Measurements from ENCODE around the gene HRAS. TPM values are rescaled to one million over a fixed set of nuclear protein-coding genes. Genes with fewer than 3 reads are reported as not detected.

Gene HRAS
- total and polyA plus RNA-seq, 7 donors = 43.6 to 76.2 (median 56.3) TPM

- Histone ChIP-seq H3K36me3 (ENCODE audit: insufficient read depth in 1 of 2, low read depth in 1 of 2) (peaks cover 3 to 33% of the 10 kb centered on the region in 2 donors), H3K4me1 (peaks cover 30% of the 10 kb centered on the region), H3K27me3 (ENCODE audit: insufficient read depth in 3 of 3, low read length in 2 of 3) (no peaks in the 10 kb centered on the region), H3K4me3 (peak within 1 kb of the TSS; percentile 92), H3K27ac (peak within 1 kb of the TSS; percentile 100), H3K9me3 (no peaks in the 10 kb centered on the region)
- intact Hi-C loops (cut with DNase I) = loop anchor here (10.0 kb wide), 2 partner anchors 272 to 302 kb away; partner anchors contain the start of genes BET1L (in 1 of the 2), PSMD13 (in 1 of the 2), RIC8A (in 1 of the 2) and SIRT3 (in 1 of the 2)
- DNase-seq = peak; percentile 99 to 100
- no peak for TF ChIP-seq CTCF (IDR thresholded peaks at IDR 0.05)
- WGBS, 3 donors = 0 to 2% (median 1%) methylated on average over 38 to 93 of the region's 93 CpGs
- ATAC-seq = peak; percentile 86 to 89 (median 88)
These were observed 28.2 kb downstream of the HRAS start, which contains the start of gene RNH1 for GRCh38 chr11:506995-507726. TSS of gene RNH1 (minus strand) at chr11:507242. CDS start at chr11:502162, 5,080 bp downstream.

GRCh38 chr11:506238-506994 is 29.0 kb downstream of the HRAS start:
- ATAC-seq = peak; percentile 85 to 86 (median 86)
- 0 to 1% (median 1%) methylated on average over 41 to 71 of the region's 71 CpGs for WGBS, 3 donors
- Histone ChIP-seq H3K36me3 (ENCODE audit: insufficient read depth in 1 of 2, low read depth in 1 of 2) (peaks cover 3 to 37% of the 10 kb centered on the region in 2 donors), H3K27me3 (ENCODE audit: insufficient read depth in 3 of 3, low read length in 2 of 3) (no peaks in the 10 kb centered on the region), H3K4me3 (peak overlapping the region; percentile 92), H3K9me3 (no peaks in the 10 kb centered on the region), H3K4me1 (peaks cover 30% of the 10 kb centered on the region), H3K27ac (peak overlapping the region; percentile 100)
- DNase-seq = peak; percentile 99 to 100
- TF ChIP-seq CTCF (IDR thresholded peaks at IDR 0.05) = no peak
- intact Hi-C loops (cut with DNase I) = loop anchor here (10.0 kb wide), 2 partner anchors 272 to 302 kb away; partner anchors contain the start of genes BET1L (in 1 of the 2), PSMD13 (in 1 of the 2), RIC8A (in 1 of the 2) and SIRT3 (in 1 of the 2)

GRCh38 chr11:504994-505344 is 30.4 kb downstream of the HRAS start:
- intact Hi-C loops (cut with DNase I) = loop anchor here (5.0 to 10.0 kb wide), 4 partner anchors 38 to 300 kb away; partner anchors contain the start of genes BET1L (in 1 of the 2), PSMD13 (in 1 of the 2), PTDSS2 (in 1 of the 2) and RIC8A (in 1 of the 2)
- no peak for TF ChIP-seq CTCF (IDR thresholded peaks at IDR 0.05)
- Histone ChIP-seq H3K4me3 (peak overlapping the region; percentile 92), H3K9me3 (no peaks in the 10 kb centered on the region), H3K4me1 (peaks cover 30% of the 10 kb centered on the region), H3K36me3 (ENCODE audit: insufficient read depth in 1 of 2, low read depth in 1 of 2) (peaks cover 2 to 39% of the 10 kb centered on the region in 2 donors), H3K27me3 (ENCODE audit: insufficient read depth in 3 of 3, low read length in 2 of 3) (no peaks in the 10 kb centered on the region), H3K27ac (peak overlapping the region; percentile 100)
- no peak for ATAC-seq
- no peak for DNase-seq
- 62 to 65% (median 64%) methylated on average over 7 of the region's 7 CpGs for WGBS, 3 donors

- peaks cover 6 to 40% of the 10 kb centered on the region in 2 donors for H3K36me3 ChIP-seq (ENCODE audit: insufficient read depth in 1 of 2, low read depth in 1 of 2)
- no peaks in the 10 kb centered on the region for H3K27me3 ChIP-seq (ENCODE audit: insufficient read depth in 3 of 3, low read length in 2 of 3)
- TF ChIP-seq CTCF (IDR thresholded peaks at IDR 0.05) = no peak
- H3K27ac ChIP-seq = peak overlapping the region; percentile 60
- H3K4me1 ChIP-seq = peaks cover 30% of the 10 kb centered on the region
- H3K4me3 ChIP-seq = peak overlapping the region; percentile 92
- peak in 1 of 2 donors; percentile 52 for DNase-seq
- intact Hi-C loops (cut with DNase I) = loop anchor here (5.0 to 10.0 kb wide), 4 partner anchors 37 to 300 kb away; partner anchors contain the start of genes BET1L (in 1 of the 2), PSMD13 (in 1 of the 2), PTDSS2 (in 1 of the 2) and RIC8A (in 1 of the 2)
- ATAC-seq = no peak
- 15 to 21% (median 20%) methylated on average over 45 to 72 of the region's 72 CpGs for WGBS, 3 donors
- H3K9me3 ChIP-seq = no peaks in the 10 kb centered on the region
These were observed 31.1 kb downstream of the HRAS start for GRCh38 chr11:504053-504993.
